Astrocyte (in vitro differentiated cells and primary cell): ENCODE results near the gene TPM1.

Source experiments
- CTCF ChIP-seq: IDR thresholded peaks from 2 replicates; pipeline ENCODE4 v1.5.1; 2011; ENCODE audit warnings: low read depth, mild to moderate bottlenecking, inconsistent platforms, low read length, moderate library complexity; ENCODE audit not compliant: insufficient read depth
- EZH2 ChIP-seq: IDR thresholded peaks from 2 replicates; pipeline ENCODE4 v1.6.1; 2012; ENCODE audit warnings: mild to moderate bottlenecking, low read length, inconsistent platforms; ENCODE audit not compliant: insufficient read depth

- TF ChIP-seq EZH2 (no peak), CTCF (no peak)
These were observed 67.4 kb downstream of the TPM1 start for GRCh38 chr15:63109920-63110319.
